ENCODE measurements around the gene RNASE13.

GRCh38 chr14:21020977-21021545 lies 13.5 kb downstream of the RNASE13 start:
- TF ChIP-seq EZH2phosphoT487 (IDR thresholded peaks at IDR 0.05; ENCODE audit: insufficient read depth, low read depth) (no peak), EZH2 (IDR thresholded peaks at IDR 0.05; ENCODE audit: insufficient read depth, poor library complexity, severe bottlenecking) (no peak)

Measured in GM23248 (cell line).